Liver (tissue), 9 donors: Measurements from ENCODE around the gene SEC22A. TPM values are rescaled to one million over a fixed set of nuclear protein-coding genes. Genes with fewer than 3 reads are reported as not detected.

Experiments used
- DNase-seq: peaks from one replicate; pipeline ENCODE4 v3.0.0-alpha.2; 2017; ENCODE audit warnings: low spot score
- H3K27ac ChIP-seq, 2 donors: one replicate each; pipeline ENCODE4 v1.7.0; 2013; ENCODE audit warnings: inconsistent platforms in 2 of 2, low read length in 2 of 2, control low read depth in 1 of 2, low read depth in 1 of 2, mild to moderate bottlenecking in 1 of 2
- H3K27me3 ChIP-seq, 4 donors: one replicate each; pipeline versions ENCODE4 v1.6.1 to v1.7.0; 2013; ENCODE audit warnings: low read length in 3 of 4, inconsistent platforms in 1 of 4, mild to moderate bottlenecking in 1 of 4, moderate library complexity in 1 of 4; ENCODE audit not compliant: control insufficient read depth in 4 of 4, insufficient read depth in 4 of 4
- H3K36me3 ChIP-seq, 4 donors: one replicate each; pipeline versions ENCODE4 v1.6.1 to v1.7.0; 2013; ENCODE audit warnings: low read length in 3 of 4, mild to moderate bottlenecking in 3 of 4, low read depth in 1 of 4, moderate library complexity in 1 of 4; ENCODE audit not compliant: control insufficient read depth in 4 of 4, insufficient read depth in 3 of 4
- H3K4me1 ChIP-seq, 4 donors: one replicate each; pipeline versions ENCODE4 v1.6.1 to v1.7.0; 2013; ENCODE audit warnings: low read length in 3 of 4, mild to moderate bottlenecking in 3 of 4, moderate library complexity in 1 of 4; ENCODE audit not compliant: control insufficient read depth in 4 of 4, insufficient read depth in 4 of 4
- H3K4me3 ChIP-seq, 3 donors: one replicate each; pipeline versions ENCODE4 v1.6.1 to v1.7.0; 2013; ENCODE audit warnings: low read length in 3 of 3, control low read depth in 1 of 3, low read depth in 1 of 3, mild to moderate bottlenecking in 1 of 3
- H3K9ac ChIP-seq, 2 donors: one replicate each; pipeline ENCODE4 v1.7.0; 2013; ENCODE audit warnings: low read length in 2 of 2, mild to moderate bottlenecking in 2 of 2, moderate library complexity in 2 of 2, control low read depth in 1 of 2, low read depth in 1 of 2
- H3K9me3 ChIP-seq, 4 donors: one replicate each; pipeline versions ENCODE4 v1.6.1 to v1.7.0; 2013; ENCODE audit warnings: low read length in 3 of 4; ENCODE audit not compliant: control insufficient read depth in 4 of 4
- ATF3 ChIP-seq: IDR thresholded peaks from 2 replicates; pipeline ENCODE4 v1.6.1; 2016; ENCODE audit warnings: antibody characterized with exemption
- CTCF ChIP-seq: fragments of 150-350 bp; IDR thresholded peaks from 2 replicates; pipeline ENCODE4 v1.5.1; 2017; ENCODE audit warnings: improper control_type of control experiment, low read depth, low read length; ENCODE audit not compliant: missing input control
- EGR1 ChIP-seq, 2 donors: IDR thresholded peaks; 2 replicates each; pipeline ENCODE4 v1.6.1; 2016 to 2018; ENCODE audit warnings: antibody characterized with exemption in 2 of 2, low read depth in 2 of 2
- FOXA1 ChIP-seq: IDR thresholded peaks from 2 replicates; pipeline ENCODE4 v1.6.1; 2016; ENCODE audit warnings: antibody characterized with exemption
- FOXA2 ChIP-seq: IDR thresholded peaks from 2 replicates; pipeline ENCODE4 v1.6.1; 2016; ENCODE audit warnings: antibody characterized with exemption
- GABPA ChIP-seq, 2 donors: IDR thresholded peaks in 1 of 2; conservative IDR thresholded peaks in 1 of 2; 2 replicates each; pipeline ENCODE4 v1.6.1; 2016; ENCODE audit warnings: antibody characterized with exemption in 2 of 2, mild to moderate bottlenecking in 1 of 2, moderate library complexity in 1 of 2
- HNF4A ChIP-seq, 2 donors: conservative IDR thresholded peaks; 2 replicates each; pipeline ENCODE4 v1.6.1; 2016; ENCODE audit warnings: antibody characterized with exemption in 2 of 2, mild to moderate bottlenecking in 2 of 2
- HNF4G ChIP-seq: IDR thresholded peaks from 2 replicates; pipeline ENCODE4 v1.6.1; 2016; ENCODE audit warnings: antibody characterized with exemption
- JUND ChIP-seq, 2 donors: IDR thresholded peaks; 2 replicates each; pipeline ENCODE4 v1.6.1; 2016; ENCODE audit warnings: antibody characterized with exemption in 2 of 2
- MAX ChIP-seq: IDR thresholded peaks from 2 replicates; pipeline ENCODE4 v1.6.1; 2016; ENCODE audit warnings: antibody characterized with exemption
- NR2F2 ChIP-seq: IDR thresholded peaks from 2 replicates; pipeline ENCODE4 v1.6.1; 2016; ENCODE audit warnings: antibody characterized with exemption
- RAD21 ChIP-seq, 2 donors: IDR thresholded peaks; 2 replicates each; pipeline ENCODE4 v1.6.1; 2016; ENCODE audit warnings: antibody characterized with exemption in 2 of 2, mild to moderate bottlenecking in 2 of 2
- REST ChIP-seq: IDR thresholded peaks from 2 replicates; pipeline ENCODE4 v1.6.1; 2016; ENCODE audit warnings: antibody characterized with exemption, mild to moderate bottlenecking
- RXRA ChIP-seq, 2 donors: IDR thresholded peaks; 2 replicates each; pipeline ENCODE4 v1.6.1; 2017 to 2018; ENCODE audit warnings: antibody characterized with exemption in 2 of 2, mild to moderate bottlenecking in 1 of 2
- SP1 ChIP-seq: IDR thresholded peaks from 2 replicates; pipeline ENCODE4 v1.6.1; 2018; ENCODE audit warnings: antibody characterized with exemption, mild to moderate bottlenecking
- TAF1 ChIP-seq: conservative IDR thresholded peaks from 2 replicates; pipeline ENCODE4 v1.6.1; 2016; ENCODE audit warnings: antibody characterized with exemption, mild to moderate bottlenecking
- YY1 ChIP-seq: IDR thresholded peaks from 2 replicates; pipeline ENCODE4 v1.6.1; 2016; ENCODE audit warnings: antibody characterized with exemption, mild to moderate bottlenecking
- ZBTB33 ChIP-seq: IDR thresholded peaks from 2 replicates; pipeline ENCODE4 v1.6.1; 2016; ENCODE audit warnings: antibody characterized with exemption
- WGBS: extraction: QIAGEN DNeasy Blood & Tissue Kit; methylation state at CpG from one replicate; pipeline ENCODE4 v1.1.7; 2013; 5-methylcytosine and 5-hydroxymethylcytosine counted together
- polyA plus RNA-seq, 2 donors: library from polyadenylated mRNA; stranded (reverse) in 1 of 2; unstranded in 1 of 2; fragments of 200-250 nt in 1 of 2; fragments of >200 nt in 1 of 2; fragmentation: Nextera tagmentation in 1 of 2; extraction: Ambion mirVana in 1 of 2; gene quantifications; one replicate each; pipeline versions ENCODE4 v1.2.1 to v1.2.3, GENCODE V29; 2013 to 2015
- total RNA-seq, 2 donors: library from RNA; depleted of rRNA; stranded (reverse); fragments of >200 nt; gene quantifications; one replicate each; pipeline ENCODE4 v1.2.3, GENCODE V29; 2014
- donor health status: healthy.
- donor health status: healthy.
- donor health status: healthy.
- donor health status: healthy.
- donor health status: healthy.

The SEC22A gene
- total and polyA plus RNA-seq, 4 donors = 9.7 to 21.7 (median 16.1) TPM

GRCh38 chr3:123296261-123296660, 94.5 kb downstream of the SEC22A start:
- 89% methylated on average over 7 of the region's 7 CpGs for WGBS
- no peak overlapping the region for H3K4me3 ChIP-seq
- no peaks in the 10 kb centered on the region for H3K27me3 ChIP-seq
- H3K4me1 ChIP-seq = no peaks in the 10 kb centered on the region
- no peak overlapping the region for H3K9ac ChIP-seq
- no peak for DNase-seq
- no peaks in the 10 kb centered on the region for H3K9me3 ChIP-seq
- H3K27ac ChIP-seq = no peak overlapping the region
- no peaks in the 10 kb centered on the region for H3K36me3 ChIP-seq
- TF ChIP-seq JUND (IDR thresholded peaks at IDR 0.05) (no peak), FOXA1 (no peak), TAF1 (no peak), HNF4G (no peak), SP1 (no peak), RXRA (IDR thresholded peaks at IDR 0.05) (no peak), RAD21 (IDR thresholded peaks at IDR 0.05) (no peak)

GRCh38 chr3:123296836-123297626, 95.3 kb downstream of the SEC22A start:
- 88% methylated on average over 13 of the region's 13 CpGs for WGBS

More at GRCh38 chr3:123296836-123297626, 95.3 kb downstream of the SEC22A start:
- no peak overlapping the region for H3K27ac ChIP-seq
- H3K4me1 ChIP-seq = no peaks in the 10 kb centered on the region
- H3K4me3 ChIP-seq = no peak overlapping the region
- no peaks in the 10 kb centered on the region for H3K27me3 ChIP-seq
- no peak overlapping the region for H3K9ac ChIP-seq
- H3K36me3 ChIP-seq = no peaks in the 10 kb centered on the region
- H3K9me3 ChIP-seq = no peaks in the 10 kb centered on the region
- TF ChIP-seq ATF3 (no peak), RAD21 (IDR thresholded peaks at IDR 0.05) (no peak), HNF4A (conservative IDR thresholded peaks at IDR 0.05) (no peak), FOXA2 (no peak), JUND (IDR thresholded peaks at IDR 0.05) (no peak), NR2F2 (no peak), FOXA1 (no peak), GABPA (IDR thresholded peaks at IDR 0.05 in 1 of 2, conservative IDR thresholded peaks at IDR 0.05 in 1 of 2) (no peak), TAF1 (no peak), YY1 (no peak), ZBTB33 (no peak), REST (no peak), EGR1 (IDR thresholded peaks at IDR 0.05; ENCODE audit: low read depth in 2 of 2) (no peak), HNF4G (no peak), SP1 (no peak), MAX (no peak), CTCF (no peak), RXRA (IDR thresholded peaks at IDR 0.05) (no peak)
- no peak for DNase-seq
